ENCODE data around the gene TEX19.

Gene TEX19

DNA sequence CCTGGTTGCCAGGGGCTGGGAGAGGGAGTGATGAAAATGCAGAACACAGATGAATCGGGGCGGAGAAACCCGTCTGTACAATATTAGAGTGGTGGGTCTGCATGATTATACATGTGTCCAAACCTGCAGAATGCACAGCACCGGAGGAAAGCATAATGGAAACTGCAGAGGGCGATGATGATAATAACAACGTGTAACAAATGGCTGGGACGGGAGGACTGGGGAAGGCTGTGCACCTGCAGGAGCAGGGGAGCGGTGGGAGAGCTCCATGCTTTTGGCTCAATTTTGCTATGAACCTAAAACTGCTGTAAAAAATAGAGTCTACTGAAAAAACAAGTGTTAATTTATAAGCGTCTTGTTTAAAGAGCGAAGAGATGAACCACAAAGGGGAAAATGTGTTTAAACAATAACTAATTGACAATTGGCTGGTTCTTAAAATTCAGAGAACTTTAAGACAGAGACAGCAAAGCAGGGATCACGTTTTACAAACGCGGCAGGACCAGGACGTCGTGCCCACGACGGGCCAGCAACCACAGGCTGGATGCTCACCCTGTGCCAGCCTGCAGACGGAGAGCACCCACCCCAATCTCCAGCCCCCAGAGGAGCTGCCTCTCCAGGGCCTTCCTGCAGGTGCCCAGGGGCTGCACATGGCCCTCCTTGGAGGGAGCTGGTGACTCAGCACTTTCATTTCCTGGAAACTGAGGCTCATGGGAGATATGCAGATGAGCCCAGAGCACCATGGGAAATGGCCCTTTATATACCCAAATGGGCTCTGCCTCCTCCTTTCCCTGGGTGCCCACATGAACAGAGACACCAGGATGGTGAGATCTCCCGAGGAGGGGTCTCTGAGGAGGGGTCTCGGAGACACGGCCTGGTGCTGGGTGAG is at the start of gene TEX19:
TSS of gene TEX19 (plus strand) at position 783 of the 886 bp plus-strand sequence. CDS start 2,904 bp downstream, outside the sequence.
- peak; percentile 20 for DNase-seq

DNA sequence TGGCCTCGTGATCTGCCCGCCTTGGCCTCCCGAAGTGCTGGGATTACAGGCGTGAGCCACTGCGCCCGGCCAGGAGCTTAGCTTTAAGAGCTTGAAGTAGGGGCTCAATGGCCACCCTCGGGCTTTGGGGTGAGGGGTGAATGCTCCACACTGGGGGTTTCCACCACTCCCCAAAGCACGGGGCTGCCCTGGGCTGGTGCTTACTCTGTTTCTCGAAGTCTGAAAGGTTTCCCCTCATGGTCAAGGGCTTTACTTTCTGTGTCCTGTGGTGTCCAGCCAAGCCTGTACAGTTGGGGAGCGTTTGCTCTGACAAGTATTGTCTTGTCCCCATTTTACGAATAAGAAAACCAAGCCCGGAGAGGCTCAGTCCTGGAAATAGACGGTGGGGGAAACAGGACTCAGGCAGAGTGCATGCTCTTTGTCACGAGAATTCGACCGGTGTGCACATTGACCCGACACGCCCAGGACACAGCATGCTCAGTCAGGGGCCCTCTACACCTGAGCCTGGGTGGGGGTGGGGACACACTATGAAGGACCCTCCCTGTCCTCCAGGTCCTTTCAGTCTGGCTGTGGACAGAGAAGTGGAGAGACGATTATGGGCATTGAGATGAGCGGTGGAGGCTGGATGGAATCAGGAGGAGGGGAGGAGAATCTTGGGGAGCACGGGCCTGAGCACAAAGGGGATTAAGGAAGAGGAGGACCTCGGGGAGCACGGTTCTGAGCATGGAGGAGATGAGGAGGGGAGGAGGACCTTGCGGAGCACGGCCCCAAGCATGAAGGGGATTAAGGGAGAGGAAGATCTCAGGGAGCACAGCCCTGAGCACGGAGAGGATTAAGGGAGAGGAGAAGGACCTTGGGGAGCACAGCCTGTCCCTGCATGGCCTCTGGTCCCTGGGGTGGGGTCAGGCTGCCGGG is 49.1 kb upstream of the TEX19 start:
- no peak for DNase-seq

DNA sequence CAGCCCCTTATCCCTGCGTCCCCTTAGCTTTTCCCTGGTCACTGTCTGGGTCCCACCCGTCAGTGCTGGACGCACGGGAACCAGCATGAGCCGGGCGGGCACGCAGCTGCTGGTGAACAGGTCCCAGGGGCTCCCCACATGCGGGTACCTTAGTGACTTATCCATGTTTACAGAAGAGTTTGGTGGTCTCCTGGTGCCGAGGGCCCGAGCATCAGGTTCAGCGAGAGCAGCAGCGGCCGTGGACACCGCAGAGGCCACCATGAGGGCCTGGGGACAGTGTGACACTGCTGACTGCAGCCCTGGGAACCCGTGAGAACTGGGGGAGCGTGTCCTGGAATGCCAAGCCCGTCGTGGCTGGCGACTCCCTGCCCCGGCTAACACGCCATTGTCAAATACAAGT is 48.2 kb upstream of the TEX19 start:
- no peak for DNase-seq

GRCh38 chr17:82311971-82312370 is 47.1 kb upstream of the TEX19 start:
- no peak for DNase-seq

- no peak for DNase-seq
Measured at GRCh38 chr17:82313195-82314011, 45.6 kb upstream of the TEX19 start.

- DNase-seq = no peak
Measured at GRCh38 chr17:82314012-82314726, 44.9 kb upstream of the TEX19 start.

- DNase-seq = no peak
Measured at GRCh38 chr17:82314727-82315605, 44.1 kb upstream of the TEX19 start.

GRCh38 chr17:82315703-82316358 is 43.2 kb upstream of the TEX19 start:
- no peak for DNase-seq

- DNase-seq = no peak
Measured at GRCh38 chr17:82316651-82317393, 42.2 kb upstream of the TEX19 start.

DNA sequence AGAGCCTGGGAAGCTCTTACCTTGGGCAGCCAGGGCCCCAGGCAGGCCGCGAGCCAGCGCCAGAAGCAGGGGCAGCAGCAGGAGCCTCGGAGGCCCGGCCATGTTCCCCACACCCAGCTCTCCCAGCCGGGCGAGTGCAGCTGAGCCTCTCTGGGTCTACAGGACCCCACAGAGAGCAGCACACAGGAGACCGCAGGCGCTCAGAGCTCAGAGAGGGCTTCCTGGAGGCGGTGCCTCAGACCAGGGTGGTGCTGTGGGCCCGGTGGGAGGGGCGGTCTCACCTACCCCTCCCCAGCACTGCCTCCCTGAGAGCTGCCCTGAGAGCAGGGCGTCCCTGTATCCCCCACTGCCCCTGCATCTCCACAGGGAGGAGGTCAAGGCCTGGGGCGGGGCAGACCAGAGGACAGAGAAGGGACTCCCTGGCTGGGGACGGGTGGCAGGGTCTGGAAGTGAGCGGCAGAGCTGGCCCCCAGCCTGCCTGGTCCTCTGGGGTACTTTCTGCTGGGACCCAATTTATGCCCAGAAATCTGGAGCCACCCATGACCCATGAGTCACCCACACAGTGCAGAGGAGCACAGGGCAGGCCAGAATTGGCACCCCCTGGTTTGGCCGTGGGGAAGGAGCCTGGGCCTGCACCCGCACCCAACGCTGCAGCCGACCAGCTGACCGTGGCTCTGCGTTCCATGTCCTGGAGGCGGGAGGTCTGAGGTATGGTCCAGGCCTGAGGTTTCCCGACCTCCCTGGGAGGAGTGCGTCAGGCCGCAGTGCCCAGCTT is 41.5 kb upstream of the TEX19 start, which contains the start of gene CD7:
TSS of gene CD7 (minus strand) at position 215 of the 775 bp plus-strand sequence. CDS start at position 102, 113 bp downstream.
- DNase-seq = no peak

GRCh38 chr17:82318169-82318498 is 40.9 kb upstream of the TEX19 start:
- DNase-seq = no peak

- DNase-seq = no peak
Measured at GRCh38 chr17:82318772-82319606, 40.1 kb upstream of the TEX19 start.

- DNase-seq = no peak
Measured at GRCh38 chr17:82319619-82320062, 39.4 kb upstream of the TEX19 start.

- DNase-seq = no peak
Measured at GRCh38 chr17:82320140-82320840, 38.8 kb upstream of the TEX19 start.

- no peak for DNase-seq
Measured at GRCh38 chr17:82320956-82321927, 37.8 kb upstream of the TEX19 start.

- DNase-seq = no peak
Measured at GRCh38 chr17:82321947-82322466, 37.0 kb upstream of the TEX19 start.

Data from NCI-H748 treated with DMSO at 0.1 percent for 48 hours (cell line).